H9 (cell line): ENCODE measurements around the gene CCDC74B. TPM values are rescaled to one million over a fixed set of nuclear protein-coding genes. Genes with fewer than 3 reads are reported as not detected.
"Not testable (repeated sequence)": the region's sequence is repeated elsewhere in the genome, so short reads cannot be mapped to it uniquely, and the experiment has no call there.

Source experiments
- DNase-seq: peaks from one replicate; pipeline ENCODE4 v3.0.0-alpha.2; 2017
- H2AFZ ChIP-seq: one replicate; pipeline ENCODE4 v1.6.1; 2013; ENCODE audit warnings: mild to moderate bottlenecking, low read length, control low read depth, moderate library complexity
- H2AK5ac ChIP-seq: 2 replicates; pipeline ENCODE4 v1.6.1; 2013; ENCODE audit warnings: low read length, control low read depth, mixed read lengths; ENCODE audit not compliant: insufficient read length
- H2BK120ac ChIP-seq: one replicate; pipeline ENCODE4 v1.6.1; 2013; ENCODE audit warnings: low read depth, mild to moderate bottlenecking, low read length, control low read depth, inconsistent platforms; ENCODE audit not compliant: poor library complexity, severe bottlenecking
- H2BK12ac ChIP-seq: 2 replicates; pipeline ENCODE4 v1.6.1; 2013; ENCODE audit warnings: low read length, control low read depth, mixed read lengths, low read depth; ENCODE audit not compliant: insufficient read length
- H2BK15ac ChIP-seq: 2 replicates; pipeline ENCODE4 v1.6.1; 2013; ENCODE audit warnings: low read depth, low read length, control low read depth
- H2BK20ac ChIP-seq: one replicate; pipeline ENCODE4 v1.6.1; 2013; ENCODE audit warnings: low read depth, mild to moderate bottlenecking, low read length, control low read depth, inconsistent platforms; ENCODE audit not compliant: poor library complexity, severe bottlenecking
- H2BK5ac ChIP-seq: 2 replicates; pipeline ENCODE4 v1.6.1; 2013; ENCODE audit warnings: low read length, control low read depth, mixed read lengths; ENCODE audit not compliant: insufficient read length
- H3K14ac ChIP-seq: 2 replicates; pipeline ENCODE4 v1.6.1; 2013; ENCODE audit warnings: low read length, control low read depth; ENCODE audit not compliant: insufficient read depth
- H3K18ac ChIP-seq: 2 replicates; pipeline ENCODE4 v1.6.1; 2013; ENCODE audit warnings: low read depth, mild to moderate bottlenecking, mixed read lengths, low read length, control low read depth; ENCODE audit not compliant: insufficient read length
- H3K23ac ChIP-seq: 2 replicates; pipeline ENCODE4 v1.6.1; 2013; ENCODE audit warnings: low read length, control low read depth, mixed read lengths, low read depth; ENCODE audit not compliant: insufficient read length
- H3K23me2 ChIP-seq: 2 replicates; pipeline ENCODE4 v1.6.1; 2013; ENCODE audit warnings: low read depth, mild to moderate bottlenecking, mixed read lengths, low read length, control low read depth; ENCODE audit not compliant: insufficient read length, poor library complexity, severe bottlenecking
- H3K27ac ChIP-seq: 2 replicates; pipeline ENCODE4 v1.5.1; 2013; ENCODE audit warnings: low read length, control low read depth, mixed read lengths, low read depth; ENCODE audit not compliant: insufficient read length
- H3K27me3 ChIP-seq: 2 replicates; pipeline ENCODE4 v1.6.1; 2013; ENCODE audit warnings: low read length, control low read depth, inconsistent platforms; ENCODE audit not compliant: insufficient read depth
- H3K4ac ChIP-seq: 2 replicates; pipeline ENCODE4 v1.6.1; 2013; ENCODE audit warnings: low read depth, mild to moderate bottlenecking, control low read depth, inconsistent platforms, low read length, moderate library complexity
- H3K4me1 ChIP-seq: 2 replicates; pipeline ENCODE4 v1.6.1; 2013; ENCODE audit warnings: low read length, control low read depth, inconsistent platforms; ENCODE audit not compliant: insufficient read depth
- H3K4me2 ChIP-seq: 2 replicates; pipeline ENCODE4 v1.6.1; 2013; ENCODE audit warnings: low read length, control low read depth, mixed read lengths; ENCODE audit not compliant: insufficient read length, insufficient read depth
- H3K56ac ChIP-seq: 2 replicates; pipeline ENCODE4 v1.6.1; 2013; ENCODE audit warnings: low read depth, mild to moderate bottlenecking, mixed read lengths, low read length, control low read depth; ENCODE audit not compliant: insufficient read length
- H3K79me1 ChIP-seq: 2 replicates; pipeline ENCODE4 v1.6.1; 2013; ENCODE audit warnings: low read depth, mild to moderate bottlenecking, moderate library complexity, low read length, control low read depth, inconsistent platforms; ENCODE audit not compliant: insufficient read depth, poor library complexity, severe bottlenecking
- H3K79me2 ChIP-seq: 2 replicates; pipeline ENCODE4 v1.6.1; 2013; ENCODE audit warnings: low read length, control low read depth, inconsistent platforms; ENCODE audit not compliant: insufficient read depth
- H3K9ac ChIP-seq: 2 replicates; pipeline ENCODE4 v1.6.1; 2013; ENCODE audit warnings: low read length, control low read depth, mixed read lengths; ENCODE audit not compliant: insufficient read length; ENCODE audit errors: extremely low read depth
- H3K9me3 ChIP-seq: one replicate; pipeline ENCODE4 v1.6.1; 2013; ENCODE audit warnings: low read depth, low read length, inconsistent platforms; ENCODE audit not compliant: control insufficient read depth
- H3T11ph ChIP-seq: one replicate; pipeline ENCODE4 v1.6.1; 2013; ENCODE audit warnings: mild to moderate bottlenecking, low read length, control low read depth, inconsistent platforms
- H4K20me1 ChIP-seq: one replicate; pipeline ENCODE4 v1.6.1; 2013; ENCODE audit not compliant: control insufficient read depth, insufficient read length, insufficient read depth
- H4K5ac ChIP-seq: 2 replicates; pipeline ENCODE4 v1.6.1; 2013; ENCODE audit warnings: low read depth, mild to moderate bottlenecking, mixed read lengths, low read length, control low read depth; ENCODE audit not compliant: insufficient read length
- H4K8ac ChIP-seq: replicated peaks from 2 replicates; pipeline ENCODE4 v1.6.1; 2013; ENCODE audit warnings: low read length, control low read depth, mixed read lengths, low read depth; ENCODE audit not compliant: insufficient read length
- H4K91ac ChIP-seq: 2 replicates; pipeline ENCODE4 v1.6.1; 2013; ENCODE audit warnings: low read depth, mild to moderate bottlenecking, moderate library complexity, mixed read lengths, low read length, control low read depth; ENCODE audit not compliant: insufficient read length
- H3K27ac Mint-ChIP-seq, 3 experiments: 2 replicates in 2 of 3; 3 replicates in 1 of 3; pipeline ENCODE4 v1.8.0; 2020 to 2021; ENCODE audit warnings: mixed read lengths in 3 of 3, mild to moderate bottlenecking in 1 of 3, moderate library complexity in 1 of 3
- H3K27me3 Mint-ChIP-seq: 2 replicates; pipeline ENCODE4 v1.8.0; 2021; ENCODE audit warnings: low read depth, mild to moderate bottlenecking, moderate library complexity, mixed read lengths
- H3K36me3 Mint-ChIP-seq, 3 experiments: 2 replicates in 2 of 3; 3 replicates in 1 of 3; pipeline ENCODE4 v1.8.0; 2020 to 2021; ENCODE audit warnings: low read depth in 3 of 3, mixed read lengths in 3 of 3; ENCODE audit not compliant: insufficient read depth in 1 of 3
- H3K4me1 Mint-ChIP-seq, 2 experiments: 2 replicates each; pipeline ENCODE4 v1.8.0; 2020; ENCODE audit warnings: mixed read lengths in 2 of 2
- H3K4me3 Mint-ChIP-seq, 2 experiments: 2 replicates in 1 of 2; 3 replicates in 1 of 2; pipeline ENCODE4 v1.8.0; 2020 to 2021; ENCODE audit warnings: mild to moderate bottlenecking in 2 of 2, mixed read lengths in 2 of 2, moderate library complexity in 1 of 2
- H3K9me3 Mint-ChIP-seq, 2 experiments: 2 replicates in 1 of 2; 3 replicates in 1 of 2; pipeline ENCODE4 v1.8.0; 2020; ENCODE audit warnings: mild to moderate bottlenecking in 2 of 2, mixed read lengths in 2 of 2, moderate library complexity in 1 of 2
- WGBS: extraction: QIAGEN DNeasy Blood & Tissue Kit; methylation state at CpG from one replicate; pipeline ENCODE4 v1.1.7; 2013; ENCODE audit warnings: missing lambda C conversion rate, low lambda C conversion rate, mixed read lengths; ENCODE audit not compliant: insufficient read length; ENCODE audit errors: extremely low coverage; 5-methylcytosine and 5-hydroxymethylcytosine counted together
- total RNA-seq: library from RNA; stranded (reverse); gene quantifications from 2 replicates; pipeline ENCODE4 v1.2.1, GENCODE V29; 2021

Gene CCDC74B
- total RNA-seq, 1 experiment from 2014 or later: 6.7 TPM

- H3K23me2 ChIP-seq, H3K56ac ChIP-seq, H3K4me1 ChIP-seq, H4K20me1 ChIP-seq, H2BK15ac ChIP-seq, H3K18ac ChIP-seq, H3K27me3 ChIP-seq, H3K27ac ChIP-seq, H3K23ac ChIP-seq, H3K14ac ChIP-seq, H3K9me3 Mint-ChIP-seq, H3K9ac ChIP-seq, H3T11ph ChIP-seq, H3K27ac Mint-ChIP-seq, H4K91ac ChIP-seq, H3K4me1 Mint-ChIP-seq, H3K27me3 Mint-ChIP-seq, H3K4me2 ChIP-seq, H2AFZ ChIP-seq, H3K9me3 ChIP-seq, H3K4ac ChIP-seq, H2AK5ac ChIP-seq, H3K79me2 ChIP-seq, H2BK20ac ChIP-seq, H2BK120ac ChIP-seq, DNase-seq, H2BK12ac ChIP-seq, H3K79me1 ChIP-seq, H2BK5ac ChIP-seq, H4K5ac ChIP-seq, H3K4me3 Mint-ChIP-seq, H4K8ac ChIP-seq: not testable (repeated sequence)
- peaks cover 8 to 51% (median 38%) of the 10 kb centered on the region in 3 experiments; a peak in 6 of 7 replicates for H3K36me3 Mint-ChIP-seq
- no CpG with 5 or more reads among the region's 12 CpGs for WGBS
Measured at GRCh38 chr2:130157354-130157753, 12.4 kb upstream of the CCDC74B start.
